LNCAP (cell line): ENCODE results near the gene SIGLEC1.

Experiments
- TF ChIP-seq, protein P1 (sequence below): fragments of 450-650 bp; IDR thresholded peaks from 2 replicates; pipeline ENCODE4 v1.5.1; 2017; ENCODE audit warnings: mild to moderate bottlenecking

Gene SIGLEC1

DNA sequence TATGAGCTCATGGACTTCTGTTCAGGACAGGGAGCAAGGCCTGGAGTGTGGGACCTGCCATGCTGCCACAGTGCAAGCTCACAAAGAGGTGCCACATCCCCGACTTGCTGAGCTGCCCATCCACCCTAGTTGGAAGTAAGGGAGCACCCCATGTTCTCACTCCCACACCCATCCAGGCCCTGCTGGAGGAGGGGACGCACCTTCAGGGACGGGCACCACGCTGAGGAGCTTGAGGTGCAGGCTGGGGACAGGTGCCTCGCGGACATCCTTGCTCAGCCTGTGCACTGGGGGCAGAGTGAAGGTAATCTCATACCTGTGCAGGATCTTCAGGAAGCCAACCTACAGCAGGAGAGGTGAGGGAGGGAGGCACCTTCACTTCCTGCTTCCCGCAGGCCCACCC, 42.9 kb upstream of the SIGLEC1 start:
- TF ChIP-seq, protein P1, sequence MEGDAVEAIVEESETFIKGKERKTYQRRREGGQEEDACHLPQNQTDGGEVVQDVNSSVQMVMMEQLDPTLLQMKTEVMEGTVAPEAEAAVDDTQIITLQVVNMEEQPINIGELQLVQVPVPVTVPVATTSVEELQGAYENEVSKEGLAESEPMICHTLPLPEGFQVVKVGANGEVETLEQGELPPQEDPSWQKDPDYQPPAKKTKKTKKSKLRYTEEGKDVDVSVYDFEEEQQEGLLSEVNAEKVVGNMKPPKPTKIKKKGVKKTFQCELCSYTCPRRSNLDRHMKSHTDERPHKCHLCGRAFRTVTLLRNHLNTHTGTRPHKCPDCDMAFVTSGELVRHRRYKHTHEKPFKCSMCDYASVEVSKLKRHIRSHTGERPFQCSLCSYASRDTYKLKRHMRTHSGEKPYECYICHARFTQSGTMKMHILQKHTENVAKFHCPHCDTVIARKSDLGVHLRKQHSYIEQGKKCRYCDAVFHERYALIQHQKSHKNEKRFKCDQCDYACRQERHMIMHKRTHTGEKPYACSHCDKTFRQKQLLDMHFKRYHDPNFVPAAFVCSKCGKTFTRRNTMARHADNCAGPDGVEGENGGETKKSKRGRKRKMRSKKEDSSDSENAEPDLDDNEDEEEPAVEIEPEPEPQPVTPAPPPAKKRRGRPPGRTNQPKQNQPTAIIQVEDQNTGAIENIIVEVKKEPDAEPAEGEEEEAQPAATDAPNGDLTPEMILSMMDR = no peak

DNA sequence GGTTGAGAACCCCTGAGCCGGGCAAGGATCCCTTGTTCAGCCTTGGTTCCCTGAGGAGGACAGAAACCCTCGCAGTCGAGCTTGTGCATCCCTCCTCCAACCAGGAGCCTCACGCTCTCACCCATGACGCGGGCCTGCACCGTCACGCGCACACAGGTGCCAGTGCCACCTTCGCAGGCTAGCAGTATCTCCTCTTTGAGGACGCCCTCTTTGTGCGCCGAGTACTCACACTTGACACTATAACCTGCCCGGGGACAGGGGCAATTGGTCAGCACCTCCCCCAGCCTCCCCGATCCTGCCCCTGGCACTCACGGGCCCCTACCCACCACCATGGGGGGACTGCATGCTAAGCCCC, 41.9 kb upstream of the SIGLEC1 start:
- TF ChIP-seq, protein P1 = no peak

GRCh38 chr20:3753501-3754275, 41.3 kb upstream of the SIGLEC1 start:
- TF ChIP-seq, protein P1 = no peak

GRCh38 chr20:3753098-3753497, 40.7 kb upstream of the SIGLEC1 start:
- TF ChIP-seq, protein P1 = peak; percentile 81

GRCh38 chr20:3752386-3752759, 40.0 kb upstream of the SIGLEC1 start:
- TF ChIP-seq, protein P1 = no peak

GRCh38 chr20:3751675-3752385, 39.4 kb upstream of the SIGLEC1 start:
- TF ChIP-seq, protein P1 = no peak

DNA sequence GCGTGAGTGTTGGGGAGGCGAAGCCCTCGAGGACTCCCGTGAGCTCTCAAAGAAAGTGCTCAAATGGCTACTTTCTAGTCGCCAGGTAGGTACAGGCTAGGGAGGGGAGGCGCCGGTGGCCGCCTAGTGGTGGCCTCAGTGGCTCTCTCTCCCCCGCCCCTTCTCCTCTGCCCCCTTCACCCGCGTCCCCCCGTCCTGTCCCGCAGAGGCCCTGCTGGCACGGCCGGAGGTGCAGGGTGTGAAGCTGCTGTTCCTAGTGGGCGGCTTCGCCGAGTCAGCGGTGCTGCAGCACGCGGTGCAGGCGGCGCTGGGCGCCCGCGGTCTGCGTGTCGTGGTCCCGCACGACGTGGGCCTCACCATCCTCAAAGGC, 38.9 kb upstream of the SIGLEC1 start:
- TF ChIP-seq, protein P1 = no peak
